ENCODE data around the gene CAMKMT.

CAMKMT gene

GRCh38 chr2:44599130-44599529 is 237.4 kb downstream of the CAMKMT start:
- peak; percentile 72 for DNase-seq (ENCODE audit: low read depth)
- Histone ChIP-seq H3K27me3 (replicated peaks; ENCODE audit: control insufficient read depth, insufficient read depth, low read length) (no peaks in the 10 kb centered on the region), H3K9ac (ENCODE audit: low read length) (no peak overlapping the region), H3K4me3 (ENCODE audit: low read length) (no peak overlapping the region), H3K36me3 (ENCODE audit: control insufficient read depth, insufficient read depth, low read length, severe bottlenecking) (no peaks in the 10 kb centered on the region), H3K9me3 (ENCODE audit: control insufficient read depth, low read length) (no peaks in the 10 kb centered on the region), H3K4me1 (ENCODE audit: control insufficient read depth, insufficient read depth, low read length) (peaks cover 5% of the 10 kb centered on the region)

GRCh38 chr2:44602446-44602845 is 240.7 kb downstream of the CAMKMT start:
- Histone ChIP-seq H3K4me3 (ENCODE audit: low read length) (no peak overlapping the region), H3K4me1 (ENCODE audit: control insufficient read depth, insufficient read depth, low read length) (peaks cover 5% of the 10 kb centered on the region), H3K27me3 (replicated peaks; ENCODE audit: control insufficient read depth, insufficient read depth, low read length) (no peaks in the 10 kb centered on the region), H3K36me3 (ENCODE audit: control insufficient read depth, insufficient read depth, low read length, severe bottlenecking) (no peaks in the 10 kb centered on the region), H3K9ac (ENCODE audit: low read length) (no peak overlapping the region), H3K9me3 (ENCODE audit: control insufficient read depth, low read length) (no peaks in the 10 kb centered on the region)
- no peak for DNase-seq (ENCODE audit: low read depth)

GRCh38 chr2:44605511-44605910 is 243.8 kb downstream of the CAMKMT start:
- H3K9me3 ChIP-seq (ENCODE audit: control insufficient read depth, low read length): no peaks in the 10 kb centered on the region
- no peaks in the 10 kb centered on the region for H3K27me3 ChIP-seq (replicated peaks; ENCODE audit: control insufficient read depth, insufficient read depth, low read length)
- H3K4me3 ChIP-seq (ENCODE audit: low read length): no peak overlapping the region
- no peaks in the 10 kb centered on the region for H3K4me1 ChIP-seq (ENCODE audit: control insufficient read depth, insufficient read depth, low read length)
- H3K9ac ChIP-seq (ENCODE audit: low read length): no peak overlapping the region
- DNase-seq (ENCODE audit: low read depth): no peak
- no peaks in the 10 kb centered on the region for H3K36me3 ChIP-seq (ENCODE audit: control insufficient read depth, insufficient read depth, low read length, severe bottlenecking)

GRCh38 chr2:44612276-44612675 is 250.5 kb downstream of the CAMKMT start:
- DNase-seq (ENCODE audit: low read depth): no peak
- H3K4me3 ChIP-seq (ENCODE audit: low read length): no peak overlapping the region
- H3K36me3 ChIP-seq (ENCODE audit: control insufficient read depth, insufficient read depth, low read length, severe bottlenecking): no peaks in the 10 kb centered on the region
- H3K9ac ChIP-seq (ENCODE audit: low read length): no peak overlapping the region
- no peaks in the 10 kb centered on the region for H3K9me3 ChIP-seq (ENCODE audit: control insufficient read depth, low read length)
- peaks cover 10% of the 10 kb centered on the region for H3K4me1 ChIP-seq (ENCODE audit: control insufficient read depth, insufficient read depth, low read length)
- H3K27me3 ChIP-seq (replicated peaks; ENCODE audit: control insufficient read depth, insufficient read depth, low read length): no peaks in the 10 kb centered on the region

DNA sequence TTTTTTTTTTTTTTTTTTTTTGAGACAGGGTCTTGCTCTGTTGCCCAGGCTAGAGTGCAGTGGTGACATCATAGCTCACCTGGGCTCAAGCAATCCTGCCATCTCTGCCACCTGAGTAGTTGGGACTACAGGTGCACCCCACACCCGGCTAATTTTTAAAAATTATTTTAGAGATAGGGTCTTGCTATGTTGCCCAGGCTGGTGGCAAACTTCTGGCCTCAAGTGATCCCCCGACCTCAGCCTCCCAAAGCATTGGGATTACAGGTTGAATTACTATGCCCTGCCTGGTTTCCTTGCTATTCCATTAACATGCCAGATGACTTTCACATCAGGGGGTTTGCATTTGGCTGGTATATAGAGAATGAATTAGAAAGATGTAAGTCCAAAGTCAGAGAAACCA is 253.2 kb downstream of the CAMKMT start:
- Histone ChIP-seq H3K4me3 (ENCODE audit: low read length) (no peak overlapping the region), H3K4me1 (ENCODE audit: control insufficient read depth, insufficient read depth, low read length) (peaks cover 10% of the 10 kb centered on the region), H3K36me3 (ENCODE audit: control insufficient read depth, insufficient read depth, low read length, severe bottlenecking) (no peaks in the 10 kb centered on the region), H3K9ac (ENCODE audit: low read length) (no peak overlapping the region), H3K27me3 (replicated peaks; ENCODE audit: control insufficient read depth, insufficient read depth, low read length) (no peaks in the 10 kb centered on the region), H3K9me3 (ENCODE audit: control insufficient read depth, low read length) (no peaks in the 10 kb centered on the region)
- DNase-seq (ENCODE audit: low read depth): no peak

- no peak overlapping the region for H3K4me3 ChIP-seq (ENCODE audit: low read length)
- no peaks in the 10 kb centered on the region for H3K27me3 ChIP-seq (replicated peaks; ENCODE audit: control insufficient read depth, insufficient read depth, low read length)
- no peak for DNase-seq (ENCODE audit: low read depth)
- peaks cover 10% of the 10 kb centered on the region for H3K4me1 ChIP-seq (ENCODE audit: control insufficient read depth, insufficient read depth, low read length)
- no peaks in the 10 kb centered on the region for H3K9me3 ChIP-seq (ENCODE audit: control insufficient read depth, low read length)
- no peaks in the 10 kb centered on the region for H3K36me3 ChIP-seq (ENCODE audit: control insufficient read depth, insufficient read depth, low read length, severe bottlenecking)
- H3K9ac ChIP-seq (ENCODE audit: low read length): no peak overlapping the region
Observed at GRCh38 chr2:44615950-44616518, 254.3 kb downstream of the CAMKMT start.

DNA sequence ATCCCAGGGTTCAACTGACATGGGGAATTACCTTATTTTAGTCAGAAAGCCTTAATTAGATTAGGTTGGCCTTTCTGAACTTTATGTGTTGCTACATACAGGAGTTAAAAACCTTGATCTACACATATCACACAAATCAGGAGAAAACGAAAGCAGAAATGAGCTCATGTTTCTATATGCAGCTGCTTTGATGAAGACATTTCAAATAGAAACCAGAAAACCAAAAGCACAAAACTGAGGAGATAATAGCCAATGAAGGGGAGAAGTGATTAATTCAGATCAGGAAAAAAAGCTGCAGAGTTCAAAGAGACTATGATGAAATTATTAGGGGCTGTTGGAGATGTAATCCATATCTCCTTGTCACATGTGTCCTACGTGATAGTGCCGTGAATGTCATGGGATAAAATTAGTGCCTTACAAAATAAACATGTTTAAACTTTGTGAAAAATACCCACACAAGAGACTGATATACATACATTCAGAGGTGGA is 255.0 kb downstream of the CAMKMT start:
- Histone ChIP-seq H3K4me3 (ENCODE audit: low read length) (peak overlapping the region; percentile 14), H3K9ac (ENCODE audit: low read length) (no peak overlapping the region), H3K36me3 (ENCODE audit: control insufficient read depth, insufficient read depth, low read length, severe bottlenecking) (no peaks in the 10 kb centered on the region), H3K4me1 (ENCODE audit: control insufficient read depth, insufficient read depth, low read length) (peaks cover 10% of the 10 kb centered on the region), H3K9me3 (ENCODE audit: control insufficient read depth, low read length) (no peaks in the 10 kb centered on the region), H3K27me3 (replicated peaks; ENCODE audit: control insufficient read depth, insufficient read depth, low read length) (no peaks in the 10 kb centered on the region)
- DNase-seq (ENCODE audit: low read depth): peak; percentile 17

DNA sequence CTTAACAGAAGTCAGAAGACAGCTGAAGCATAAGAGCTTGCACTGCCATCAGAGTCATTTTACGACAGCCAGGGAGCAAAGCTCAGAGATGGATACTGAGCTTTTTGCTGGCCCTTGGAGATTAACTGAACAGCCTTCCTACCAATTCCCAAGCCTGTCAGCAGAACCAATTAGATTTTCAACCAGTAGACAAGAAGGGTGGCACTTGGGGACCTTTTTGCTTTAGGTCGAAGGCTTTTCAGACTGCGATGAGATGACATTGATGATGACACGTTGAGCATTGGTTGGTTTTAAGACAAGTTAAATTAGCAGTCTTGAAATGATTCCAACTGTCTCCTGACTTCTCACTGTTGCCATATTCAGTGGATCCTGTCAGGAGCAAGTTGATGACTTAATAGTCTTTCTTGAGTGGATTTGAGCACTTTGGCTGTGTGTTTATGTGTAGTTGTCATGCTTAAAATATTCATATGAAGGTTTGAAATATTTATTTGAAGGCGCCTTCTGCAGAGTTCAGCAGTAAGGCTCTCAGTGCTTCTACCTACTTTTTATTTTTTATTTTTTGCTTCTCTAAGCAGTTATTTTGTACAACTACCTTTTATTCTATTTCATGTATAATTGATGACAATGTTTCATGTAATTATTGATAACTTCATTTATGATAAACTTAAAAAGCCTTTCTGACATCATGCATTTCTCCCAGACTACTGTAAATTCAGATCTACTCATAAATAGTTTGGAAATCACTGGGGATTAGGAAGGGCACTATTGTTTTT is 256.7 kb downstream of the CAMKMT start:
- no peak overlapping the region for H3K4me3 ChIP-seq (ENCODE audit: low read length)
- no peaks in the 10 kb centered on the region for H3K36me3 ChIP-seq (ENCODE audit: control insufficient read depth, insufficient read depth, low read length, severe bottlenecking)
- DNase-seq (ENCODE audit: low read depth): no peak
- no peaks in the 10 kb centered on the region for H3K27me3 ChIP-seq (replicated peaks; ENCODE audit: control insufficient read depth, insufficient read depth, low read length)
- peaks cover 10% of the 10 kb centered on the region for H3K4me1 ChIP-seq (ENCODE audit: control insufficient read depth, insufficient read depth, low read length)
- H3K9ac ChIP-seq (ENCODE audit: low read length): no peak overlapping the region
- no peaks in the 10 kb centered on the region for H3K9me3 ChIP-seq (ENCODE audit: control insufficient read depth, low read length)

DNA sequence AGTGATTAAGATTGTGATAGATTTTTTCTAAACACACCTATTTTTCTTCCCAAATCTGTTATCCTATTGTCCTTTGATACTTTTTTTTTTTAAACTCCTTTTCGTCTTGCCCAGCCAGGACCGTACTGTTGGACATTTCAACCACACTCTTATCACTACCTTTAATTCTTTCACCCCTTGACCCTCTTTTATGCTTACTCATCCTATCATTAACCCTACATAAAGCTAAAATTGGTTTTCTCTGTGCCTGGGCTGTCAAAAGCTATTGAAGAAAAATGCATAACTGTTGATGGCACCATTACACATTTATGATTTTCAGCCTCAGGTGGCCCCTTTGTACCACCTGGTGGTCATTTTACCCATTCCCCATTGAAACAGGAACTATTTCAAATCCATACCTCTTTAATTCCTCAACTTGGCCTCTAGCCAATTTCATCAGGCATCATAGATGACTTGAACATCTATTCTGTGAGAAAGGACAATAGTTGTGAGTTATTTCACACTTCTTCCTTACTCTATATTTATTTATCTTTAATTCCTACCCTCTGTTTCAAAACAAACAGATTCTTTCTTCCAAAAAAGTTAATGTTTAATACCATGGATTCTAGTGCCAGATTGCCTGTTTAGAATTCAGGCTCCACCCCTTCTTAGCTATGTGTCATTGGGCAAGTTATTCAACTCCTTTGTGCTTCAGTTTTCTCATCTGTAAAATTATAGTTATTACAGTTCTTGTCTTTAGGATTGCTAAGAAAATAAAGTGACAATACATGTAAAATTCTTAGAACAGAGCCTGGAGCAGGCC is 258.6 kb downstream of the CAMKMT start:
- Histone ChIP-seq H3K9me3 (ENCODE audit: control insufficient read depth, low read length) (no peaks in the 10 kb centered on the region), H3K4me3 (ENCODE audit: low read length) (no peak overlapping the region), H3K36me3 (ENCODE audit: control insufficient read depth, insufficient read depth, low read length, severe bottlenecking) (no peaks in the 10 kb centered on the region), H3K4me1 (ENCODE audit: control insufficient read depth, insufficient read depth, low read length) (peaks cover 10% of the 10 kb centered on the region), H3K9ac (ENCODE audit: low read length) (no peak overlapping the region), H3K27me3 (replicated peaks; ENCODE audit: control insufficient read depth, insufficient read depth, low read length) (no peaks in the 10 kb centered on the region)
- no peak for DNase-seq (ENCODE audit: low read depth)

DNA sequence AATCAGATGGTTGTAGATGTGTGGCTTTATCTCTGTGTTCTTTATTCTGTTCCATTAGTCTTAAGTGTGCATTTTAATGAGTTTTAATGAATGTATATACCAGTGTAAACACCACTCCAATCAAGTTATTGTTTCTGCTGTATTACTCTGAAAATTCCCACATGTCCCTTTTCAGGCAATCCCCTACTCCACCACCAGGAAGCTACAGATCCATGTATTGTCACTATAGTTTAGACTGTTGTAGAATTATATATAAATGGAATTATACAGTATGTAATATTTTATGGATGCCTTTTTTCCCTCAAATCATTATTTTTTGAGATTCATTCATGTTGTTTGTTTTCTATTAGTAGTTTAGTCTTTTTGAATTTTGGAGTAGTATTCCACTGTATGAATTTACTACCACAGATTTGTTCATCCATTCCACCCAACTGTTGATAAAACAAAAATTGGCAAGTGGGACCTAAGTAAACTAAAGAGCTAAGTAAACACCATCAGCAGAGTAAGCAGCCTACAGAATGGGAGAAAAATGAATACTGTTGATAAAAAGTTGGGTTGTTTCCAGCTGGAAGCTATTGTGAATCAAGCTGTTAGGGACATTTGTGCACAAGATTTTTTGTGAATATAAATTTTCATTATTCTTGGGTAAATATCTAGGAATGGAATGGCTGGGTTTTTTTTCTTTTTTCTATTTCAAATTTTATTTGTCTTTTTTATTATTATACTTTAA is 262.0 kb downstream of the CAMKMT start:
- Histone ChIP-seq H3K4me3 (ENCODE audit: low read length) (no peak overlapping the region), H3K9me3 (ENCODE audit: control insufficient read depth, low read length) (no peaks in the 10 kb centered on the region), H3K4me1 (ENCODE audit: control insufficient read depth, insufficient read depth, low read length) (no peaks in the 10 kb centered on the region), H3K27me3 (replicated peaks; ENCODE audit: control insufficient read depth, insufficient read depth, low read length) (no peaks in the 10 kb centered on the region), H3K36me3 (ENCODE audit: control insufficient read depth, insufficient read depth, low read length, severe bottlenecking) (no peaks in the 10 kb centered on the region), H3K9ac (ENCODE audit: low read length) (no peak overlapping the region)
- no peak for DNase-seq (ENCODE audit: low read depth)

DNA sequence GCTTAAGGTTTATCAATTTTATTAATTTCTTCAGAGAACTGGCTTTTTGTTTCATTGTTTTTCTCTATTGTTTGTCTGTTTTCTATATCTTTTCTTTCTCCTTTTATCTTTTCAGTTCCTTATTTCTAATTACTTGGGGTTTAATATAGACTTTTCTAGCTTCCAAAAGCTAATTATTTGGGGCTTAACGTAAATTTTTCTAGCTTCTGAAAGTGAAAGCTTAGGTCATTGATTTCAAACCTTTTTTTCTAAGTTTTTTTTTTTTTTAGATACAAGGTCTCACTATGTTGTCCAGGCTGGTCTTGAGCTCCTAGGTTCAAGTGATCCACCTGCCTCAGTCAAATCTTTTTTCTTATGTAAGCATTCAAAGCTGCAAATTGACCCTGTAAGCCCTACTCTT is 266.6 kb downstream of the CAMKMT start:
- DNase-seq (ENCODE audit: low read depth): no peak
- no peak overlapping the region for H3K9ac ChIP-seq (ENCODE audit: low read length)
- H3K9me3 ChIP-seq (ENCODE audit: control insufficient read depth, low read length): peaks cover 9% of the 10 kb centered on the region

More for the DNA sequence above, 266.6 kb downstream of the CAMKMT start:
- H3K4me3 ChIP-seq (ENCODE audit: low read length): no peak overlapping the region
- no peaks in the 10 kb centered on the region for H3K27me3 ChIP-seq (replicated peaks; ENCODE audit: control insufficient read depth, insufficient read depth, low read length)
- H3K4me1 ChIP-seq (ENCODE audit: control insufficient read depth, insufficient read depth, low read length): no peaks in the 10 kb centered on the region
- H3K36me3 ChIP-seq (ENCODE audit: control insufficient read depth, insufficient read depth, low read length, severe bottlenecking): no peaks in the 10 kb centered on the region
